ENCODE measurements around the gene ACLY.

The ACLY gene

DNA sequence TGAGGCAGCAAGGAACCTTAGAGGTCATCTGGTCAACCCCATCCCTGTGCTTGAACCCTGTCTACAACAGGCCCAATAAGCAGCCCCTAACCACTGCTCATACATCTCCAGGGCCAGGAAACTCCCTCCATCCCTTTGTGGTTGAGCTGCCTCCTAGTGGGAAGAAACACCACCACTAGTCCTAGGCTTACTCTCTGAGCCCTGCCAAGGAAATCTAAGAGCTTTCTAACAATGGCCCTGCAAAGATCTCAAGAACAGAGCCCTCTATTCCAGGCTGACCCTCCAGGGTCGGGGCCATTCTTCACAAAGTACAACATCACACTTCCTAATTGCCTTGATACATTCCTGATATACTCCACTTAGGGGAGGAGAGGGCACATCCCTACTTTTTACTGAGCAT, 5.8 kb downstream of the ACLY start:
- Histone ChIP-seq H3K4me1 (ENCODE audit: control insufficient read depth, insufficient read depth, low read length) (peaks cover 13% of the 10 kb centered on the region), H3K4me3 (ENCODE audit: low read depth, low read length) (no peak overlapping the region), H3K36me3 (ENCODE audit: control insufficient read depth in 2 of 2, insufficient read depth in 1 of 2, low read length in 2 of 2) (peaks cover 29 to 68% of the 10 kb centered on the region in 2 experiments), H3K27ac (ENCODE audit: extremely low read depth, low read depth, low read length) (no peak overlapping the region), H3K9me3 (ENCODE audit: control insufficient read depth, insufficient read depth, low read depth, low read length) (no peaks in the 10 kb centered on the region)
- TF ChIP-seq ZNF664 (tag by site-specific recombination; IDR thresholded peaks at IDR 0.05) (0 out of 2 replicates have a peak, but pooled peaks have one; percentile 62), ZNF433 (tag by site-specific recombination; IDR thresholded peaks at IDR 0.05; ENCODE audit: low read depth) (no peak)
- POLR2A ChIA-PET = interaction anchor here (1.0 kb wide), 1 partner anchor 19 kb away, joined by 3 read pairs; no protein-coding TSS in a partner anchor
- CTCF ChIA-PET = interaction anchor here (0.5 to 1.0 kb wide), 9 partner anchors 13 to 395 kb away, joined by 3 to 6 read pairs (median 3); no protein-coding TSS in a partner anchor

DNA sequence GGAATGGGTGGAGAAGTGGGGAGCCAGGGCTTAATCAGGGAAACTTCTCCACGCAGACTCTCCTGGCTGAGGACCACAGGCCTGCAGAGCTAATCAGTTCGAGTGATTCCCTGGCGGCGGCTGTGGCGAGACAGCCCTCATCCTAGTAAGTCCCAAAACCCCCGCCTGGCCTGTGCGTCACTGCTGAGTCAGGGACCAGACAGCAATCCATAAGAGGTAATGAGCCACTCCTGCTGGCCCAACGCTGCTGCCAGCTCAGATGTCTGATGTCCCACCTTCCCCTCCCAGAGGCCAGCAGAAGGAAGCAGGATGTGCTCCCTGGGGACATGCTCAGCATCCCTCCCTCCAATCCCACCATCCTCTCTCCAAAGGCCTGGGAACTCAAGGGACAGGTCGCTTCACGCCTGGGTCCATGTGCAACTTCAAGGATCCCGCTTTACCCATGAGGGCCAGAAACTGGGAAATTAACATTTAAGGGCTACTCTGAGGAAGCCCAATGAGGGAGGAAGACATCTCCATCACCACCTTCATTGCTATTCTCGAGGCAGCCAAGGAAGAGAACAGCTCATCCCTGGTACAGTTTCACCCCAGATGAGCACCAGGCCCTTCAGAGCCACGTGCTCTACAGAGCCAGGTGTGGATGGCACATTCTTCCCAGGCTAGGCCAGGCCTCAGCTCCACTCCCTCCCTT, 7.9 kb downstream of the ACLY start:
- ChIA-PET CTCF (interaction anchor here (0.7 to 1.4 kb wide), 5 partner anchors 18 to 1035 kb away, joined by 3 to 4 read pairs (median 4); no protein-coding TSS in a partner anchor), POLR2A (interaction anchor here (4.6 kb wide), 1 partner anchor 7 kb away, joined by 26 read pairs; the partner anchor contains the start of gene ACLY)

DNA sequence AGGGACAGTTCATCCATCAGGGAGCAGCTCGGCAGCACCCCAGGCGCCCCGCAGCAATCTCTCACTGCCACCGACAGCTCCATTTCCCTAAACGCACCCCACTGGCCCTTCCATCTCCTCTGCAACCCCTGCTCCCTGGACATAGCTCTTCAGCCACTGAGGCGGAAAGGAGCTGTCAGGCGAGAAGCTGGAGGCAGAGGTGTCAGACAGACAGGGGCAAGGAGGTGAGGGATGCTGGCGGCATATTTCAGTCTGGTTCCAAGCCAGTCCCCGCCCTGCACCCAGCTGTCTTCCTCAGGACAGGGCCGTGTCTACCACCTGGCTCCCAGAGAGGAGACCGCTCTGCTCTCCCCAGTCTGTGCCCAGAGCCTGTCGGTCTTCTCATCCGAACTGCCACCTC, 9.7 kb downstream of the ACLY start:
- H3K9me3 ChIP-seq (ENCODE audit: control insufficient read depth, insufficient read depth, low read depth, low read length) = no peaks in the 10 kb centered on the region
- peaks cover 51 to 100% of the 10 kb centered on the region in 2 experiments for H3K36me3 ChIP-seq (ENCODE audit: control insufficient read depth in 2 of 2, insufficient read depth in 1 of 2, low read length in 2 of 2)
- POLR2A ChIA-PET = interaction anchor here (0.6 to 4.6 kb wide), 5 partner anchors 9 to 107 kb away, joined by 3 to 26 read pairs (median 3); partner anchors contain the start of genes ACLY and ODAD4
- H3K4me1 ChIP-seq (ENCODE audit: control insufficient read depth, insufficient read depth, low read length) = no peaks in the 10 kb centered on the region
- TF ChIP-seq ZNF843 (tag by site-specific recombination; IDR thresholded peaks at IDR 0.05) = no peak
- CTCF ChIA-PET = interaction anchor here (0.5 kb wide), 1 partner anchor 972 kb away, joined by 4 read pairs; no protein-coding TSS in a partner anchor
- no peak overlapping the region for H3K4me3 ChIP-seq (ENCODE audit: low read depth, low read length)
- H3K27ac ChIP-seq (ENCODE audit: extremely low read depth, low read depth, low read length) = no peak overlapping the region

More for the DNA sequence above, 7.9 kb downstream of the ACLY start:
- Histone ChIP-seq H3K27ac (ENCODE audit: extremely low read depth, low read depth, low read length) (no peak overlapping the region), H3K9me3 (ENCODE audit: control insufficient read depth, insufficient read depth, low read depth, low read length) (no peaks in the 10 kb centered on the region), H3K4me1 (ENCODE audit: control insufficient read depth, insufficient read depth, low read length) (peaks cover 5% of the 10 kb centered on the region; the same call in 1 of the 2 replicates), H3K36me3 (ENCODE audit: control insufficient read depth in 2 of 2, insufficient read depth in 1 of 2, low read length in 2 of 2) (peaks cover 38 to 89% of the 10 kb centered on the region in 2 experiments), H3K4me3 (ENCODE audit: low read depth, low read length) (no peak overlapping the region)
- TF ChIP-seq, protein P1, sequence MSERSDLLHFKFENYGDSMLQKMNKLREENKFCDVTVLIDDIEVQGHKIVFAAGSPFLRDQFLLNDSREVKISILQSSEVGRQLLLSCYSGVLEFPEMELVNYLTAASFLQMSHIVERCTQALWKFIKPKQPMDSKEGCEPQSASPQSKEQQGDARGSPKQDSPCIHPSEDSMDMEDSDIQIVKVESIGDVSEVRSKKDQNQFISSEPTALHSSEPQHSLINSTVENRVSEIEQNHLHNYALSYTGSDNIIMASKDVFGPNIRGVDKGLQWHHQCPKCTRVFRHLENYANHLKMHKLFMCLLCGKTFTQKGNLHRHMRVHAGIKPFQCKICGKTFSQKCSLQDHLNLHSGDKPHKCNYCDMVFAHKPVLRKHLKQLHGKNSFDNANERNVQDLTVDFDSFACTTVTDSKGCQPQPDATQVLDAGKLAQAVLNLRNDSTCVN (tag by site-specific recombination; optimal IDR thresholded peaks at IDR 0.05) = no peak
- TF ChIP-seq, protein P2, sequence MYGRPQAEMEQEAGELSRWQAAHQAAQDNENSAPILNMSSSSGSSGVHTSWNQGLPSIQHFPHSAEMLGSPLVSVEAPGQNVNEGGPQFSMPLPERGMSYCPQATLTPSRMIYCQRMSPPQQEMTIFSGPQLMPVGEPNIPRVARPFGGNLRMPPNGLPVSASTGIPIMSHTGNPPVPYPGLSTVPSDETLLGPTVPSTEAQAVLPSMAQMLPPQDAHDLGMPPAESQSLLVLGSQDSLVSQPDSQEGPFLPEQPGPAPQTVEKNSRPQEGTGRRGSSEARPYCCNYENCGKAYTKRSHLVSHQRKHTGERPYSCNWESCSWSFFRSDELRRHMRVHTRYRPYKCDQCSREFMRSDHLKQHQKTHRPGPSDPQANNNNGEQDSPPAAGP (tag by site-specific recombination; IDR thresholded peaks at IDR 0.05) = peak; percentile 81

DNA sequence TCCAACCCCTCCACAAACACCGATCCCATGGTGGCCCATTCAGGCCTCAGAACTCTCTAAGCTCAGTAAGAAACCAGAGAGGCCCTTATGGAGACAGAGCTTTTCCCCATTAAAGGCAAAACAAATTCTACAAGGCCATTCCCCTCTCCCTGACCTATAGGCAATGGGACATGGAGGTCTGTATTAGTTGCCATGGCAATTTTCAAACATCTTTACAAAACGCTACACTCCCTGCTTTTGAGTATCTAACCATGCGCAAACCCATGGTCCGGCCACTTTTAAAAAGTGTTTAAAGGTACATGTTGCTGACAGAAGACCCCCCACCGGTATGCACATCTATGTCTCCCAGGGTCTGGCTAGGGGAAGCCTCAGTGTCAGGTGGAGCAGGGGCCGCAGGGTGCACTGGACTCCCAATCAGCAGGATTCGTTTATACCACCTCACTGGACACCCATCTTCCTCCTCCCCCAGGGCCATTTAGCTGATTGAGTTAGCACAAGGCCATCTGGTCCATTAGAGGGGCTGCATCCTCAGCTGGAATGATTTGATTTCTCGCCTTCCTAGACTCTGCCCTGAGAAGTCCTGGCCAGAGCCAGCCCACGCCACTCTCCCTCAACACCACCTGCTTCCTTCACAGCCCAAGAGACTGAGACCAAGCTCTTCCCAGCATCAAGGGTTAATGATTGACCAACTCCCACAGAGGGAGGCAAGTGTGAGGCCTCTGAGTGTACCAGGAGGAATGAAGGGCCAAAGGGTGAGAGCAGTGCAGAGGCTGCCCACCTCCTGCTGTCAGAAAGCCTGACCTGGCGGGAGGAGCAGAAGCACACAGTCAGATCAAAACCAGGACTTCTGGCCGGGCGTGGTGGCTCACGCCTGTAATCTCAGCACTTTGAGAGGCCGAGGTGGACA, 10.9 kb downstream of the ACLY start:
- no peaks in the 10 kb centered on the region for H3K9me3 ChIP-seq (ENCODE audit: control insufficient read depth, insufficient read depth, low read depth, low read length)
- no peak overlapping the region for H3K4me3 ChIP-seq (ENCODE audit: low read depth, low read length)
- no peak for TF ChIP-seq ZNF121 (tag by site-specific recombination; IDR thresholded peaks at IDR 0.05)
- no peak for TF ChIP-seq ZNF707 (tag by site-specific recombination; IDR thresholded peaks at IDR 0.05)
- TF ChIP-seq, protein P3, sequence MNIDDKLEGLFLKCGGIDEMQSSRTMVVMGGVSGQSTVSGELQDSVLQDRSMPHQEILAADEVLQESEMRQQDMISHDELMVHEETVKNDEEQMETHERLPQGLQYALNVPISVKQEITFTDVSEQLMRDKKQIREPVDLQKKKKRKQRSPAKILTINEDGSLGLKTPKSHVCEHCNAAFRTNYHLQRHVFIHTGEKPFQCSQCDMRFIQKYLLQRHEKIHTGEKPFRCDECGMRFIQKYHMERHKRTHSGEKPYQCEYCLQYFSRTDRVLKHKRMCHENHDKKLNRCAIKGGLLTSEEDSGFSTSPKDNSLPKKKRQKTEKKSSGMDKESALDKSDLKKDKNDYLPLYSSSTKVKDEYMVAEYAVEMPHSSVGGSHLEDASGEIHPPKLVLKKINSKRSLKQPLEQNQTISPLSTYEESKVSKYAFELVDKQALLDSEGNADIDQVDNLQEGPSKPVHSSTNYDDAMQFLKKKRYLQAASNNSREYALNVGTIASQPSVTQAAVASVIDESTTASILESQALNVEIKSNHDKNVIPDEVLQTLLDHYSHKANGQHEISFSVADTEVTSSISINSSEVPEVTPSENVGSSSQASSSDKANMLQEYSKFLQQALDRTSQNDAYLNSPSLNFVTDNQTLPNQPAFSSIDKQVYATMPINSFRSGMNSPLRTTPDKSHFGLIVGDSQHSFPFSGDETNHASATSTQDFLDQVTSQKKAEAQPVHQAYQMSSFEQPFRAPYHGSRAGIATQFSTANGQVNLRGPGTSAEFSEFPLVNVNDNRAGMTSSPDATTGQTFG (tag by site-specific recombination; IDR thresholded peaks at IDR 0.05; ENCODE audit: borderline replicate concordance) = no peak
- no peak for TF ChIP-seq ZNF76 (tag by site-specific recombination; IDR thresholded peaks at IDR 0.05; ENCODE audit: borderline replicate concordance, low read depth)
- no peak for TF ChIP-seq HOXC10 (CRISPR knock-in tag; IDR thresholded peaks at IDR 0.05)
- TF ChIP-seq ZNF701 (tag by site-specific recombination; IDR thresholded peaks at IDR 0.05) = no peak
- TF ChIP-seq ZNF155 (tag by site-specific recombination; IDR thresholded peaks at IDR 0.05) = no peak
- TF ChIP-seq ZNF654 (tag by site-specific recombination; IDR thresholded peaks at IDR 0.05; ENCODE audit: low read depth) = no peak
- TF ChIP-seq ZNF341 (tag by site-specific recombination; IDR thresholded peaks at IDR 0.05; ENCODE audit: low read depth) = no peak
- no peak for TF ChIP-seq ZNF169 (tag by site-specific recombination; IDR thresholded peaks at IDR 0.05)
- TF ChIP-seq, protein P4, sequence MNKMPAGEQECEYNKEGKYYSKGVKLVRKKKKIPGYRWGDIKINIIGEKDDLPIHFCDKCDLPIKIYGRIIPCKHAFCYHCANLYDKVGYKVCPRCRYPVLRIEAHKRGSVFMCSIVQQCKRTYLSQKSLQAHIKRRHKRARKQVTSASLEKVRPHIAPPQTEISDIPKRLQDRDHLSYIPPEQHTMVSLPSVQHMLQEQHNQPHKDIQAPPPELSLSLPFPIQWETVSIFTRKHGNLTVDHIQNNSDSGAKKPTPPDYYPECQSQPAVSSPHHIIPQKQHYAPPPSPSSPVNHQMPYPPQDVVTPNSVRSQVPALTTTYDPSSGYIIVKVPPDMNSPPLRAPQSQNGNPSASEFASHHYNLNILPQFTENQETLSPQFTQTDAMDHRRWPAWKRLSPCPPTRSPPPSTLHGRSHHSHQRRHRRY (tag by site-specific recombination; IDR thresholded peaks at IDR 0.05) = no peak
- no peak for TF ChIP-seq ZNF837 (tag by site-specific recombination; IDR thresholded peaks at IDR 0.05)
- TF ChIP-seq KLF10 (tag by site-specific recombination; IDR thresholded peaks at IDR 0.05) = no peak
- H3K4me1 ChIP-seq (ENCODE audit: control insufficient read depth, insufficient read depth, low read length) = no peaks in the 10 kb centered on the region
- H3K36me3 ChIP-seq (ENCODE audit: control insufficient read depth in 2 of 2, insufficient read depth in 1 of 2, low read length in 2 of 2) = peaks cover 56 to 97% of the 10 kb centered on the region in 2 experiments
- no peak overlapping the region for H3K27ac ChIP-seq (ENCODE audit: extremely low read depth, low read depth, low read length)
- ChIA-PET CTCF (interaction anchor here (0.6 kb wide), 2 partner anchors 52 to 55 kb away, joined by 3 to 4 read pairs; no protein-coding TSS in a partner anchor), POLR2A (interaction anchor here (0.6 to 4.6 kb wide), 4 partner anchors 10 to 211 kb away, joined by 3 to 26 read pairs (median 6); partner anchors contain the start of gene ACLY)

All from HEK293 (cell line).